GM13977 (cell line): ENCODE measurements around the gene SIL1.

Experiments used
- DNase-seq: peaks from one replicate; pipeline ENCODE4 v3.0.0; 2012; ENCODE audit warnings: low spot score
- CTCF ChIP-seq: IDR thresholded peaks from 2 replicates; pipeline ENCODE4 v1.5.1; 2012; ENCODE audit warnings: mild to moderate bottlenecking, control low read depth; ENCODE audit not compliant: insufficient read depth; ENCODE audit errors: extremely low read depth, missing control alignments
- in situ Hi-C: fragments of 300-500 bp; cut with MboI; formaldehyde crosslinking; loops from one replicate; pipeline ENCODE4 v1.12.0; 2022; ENCODE audit warnings: low sequenced_read_pairs, low pct_unique_long_range_greater_than_20kb, mixed read lengths, inconsistent platforms; ENCODE audit not compliant: unreplicated experiment

Gene SIL1

GRCh38 chr5:138910546-138911185 lies 287.5 kb downstream of the SIL1 start:
- DNase-seq: no peak
- in situ Hi-C loops: no loop called here
- no peak for TF ChIP-seq CTCF

GRCh38 chr5:138909734-138910133 lies 288.4 kb downstream of the SIL1 start:
- no peak for TF ChIP-seq CTCF
- in situ Hi-C loops: no loop called here
- no peak for DNase-seq

GRCh38 chr5:138905541-138905940 lies 292.6 kb downstream of the SIL1 start:
- DNase-seq: no peak
- in situ Hi-C loops: no loop called here
- TF ChIP-seq CTCF: no peak

GRCh38 chr5:138903130-138903775 lies 294.9 kb downstream of the SIL1 start:
- no peak for TF ChIP-seq CTCF
- no peak for DNase-seq
- in situ Hi-C loops: no loop called here

GRCh38 chr5:138901716-138902115 lies 296.5 kb downstream of the SIL1 start:
- no peak for TF ChIP-seq CTCF
- in situ Hi-C loops: no loop called here
- DNase-seq: no peak

- DNase-seq: no peak
- no peak for TF ChIP-seq CTCF
- in situ Hi-C loops: no loop called here
Measured at GRCh38 chr5:138900281-138900965, 297.7 kb downstream of the SIL1 start.
